GM19438 (cell line): ENCODE measurements around the gene CACNA2D3.

Experiments used
- ATAC-seq: cut with Tn5 transposase; IDR thresholded peaks from one replicate; pipeline ENCODE4 v1.9.1; 2021; ENCODE audit warnings: low read depth; ENCODE audit not compliant: unreplicated experiment

CACNA2D3 gene

DNA sequence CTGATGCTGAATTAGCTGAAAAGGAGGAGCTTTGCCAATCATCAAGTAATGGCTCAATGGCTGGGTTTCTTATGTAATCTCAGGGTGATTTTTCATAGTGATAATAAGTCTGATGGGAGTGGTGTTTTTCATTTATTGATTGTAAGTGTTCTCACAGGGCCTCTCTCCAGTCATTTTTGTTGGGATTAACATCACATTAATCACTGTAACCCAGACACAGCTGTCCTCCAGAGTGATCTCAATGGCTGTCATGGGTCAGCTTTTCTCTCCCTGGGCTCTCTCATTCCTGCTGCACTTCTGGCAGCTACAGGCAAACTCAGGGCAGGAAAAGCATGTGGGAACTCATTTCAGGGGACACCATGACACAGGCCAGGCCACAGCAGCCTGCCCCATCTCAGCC, 642.6 kb downstream of the CACNA2D3 start:
- no peak for ATAC-seq

DNA sequence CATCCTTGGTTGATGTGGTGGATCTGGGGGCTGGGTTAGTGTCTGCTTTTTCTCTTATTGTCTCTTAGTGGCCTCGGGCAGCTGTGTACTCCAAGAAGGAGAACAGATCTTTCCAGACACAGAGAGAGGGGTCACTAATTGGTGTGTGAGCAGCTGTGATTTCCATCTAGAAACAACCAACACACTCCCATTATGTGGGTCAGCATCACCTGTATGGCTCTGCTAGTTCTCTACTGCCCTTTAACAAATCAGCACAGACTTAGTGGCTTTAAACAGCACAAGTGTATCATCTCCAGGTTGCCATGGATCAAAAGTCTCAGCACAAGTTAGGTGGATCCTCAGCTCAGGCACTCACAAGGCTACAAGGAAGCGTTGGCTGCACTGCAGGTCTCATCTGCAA, 648.7 kb downstream of the CACNA2D3 start:
- no peak for ATAC-seq

DNA sequence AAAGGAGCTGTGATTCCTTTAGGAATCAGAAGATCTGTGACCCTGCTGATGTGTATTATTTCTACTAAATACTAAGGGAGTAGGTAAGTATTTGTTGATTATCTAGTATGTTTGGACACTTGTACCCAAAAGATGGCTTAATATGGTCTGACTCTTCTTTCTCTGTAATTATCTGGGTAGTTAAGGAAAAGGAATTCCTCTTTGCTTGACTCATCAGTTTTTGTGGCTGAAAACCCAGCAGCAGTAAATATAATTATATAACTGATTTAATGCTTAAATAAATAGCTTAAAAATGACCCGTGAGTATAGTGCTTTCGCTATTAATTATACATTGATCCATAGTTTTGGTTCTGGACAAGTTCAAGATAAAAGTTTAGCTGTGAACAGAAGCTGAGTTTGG, 649.7 kb downstream of the CACNA2D3 start:
- ATAC-seq: no peak

DNA sequence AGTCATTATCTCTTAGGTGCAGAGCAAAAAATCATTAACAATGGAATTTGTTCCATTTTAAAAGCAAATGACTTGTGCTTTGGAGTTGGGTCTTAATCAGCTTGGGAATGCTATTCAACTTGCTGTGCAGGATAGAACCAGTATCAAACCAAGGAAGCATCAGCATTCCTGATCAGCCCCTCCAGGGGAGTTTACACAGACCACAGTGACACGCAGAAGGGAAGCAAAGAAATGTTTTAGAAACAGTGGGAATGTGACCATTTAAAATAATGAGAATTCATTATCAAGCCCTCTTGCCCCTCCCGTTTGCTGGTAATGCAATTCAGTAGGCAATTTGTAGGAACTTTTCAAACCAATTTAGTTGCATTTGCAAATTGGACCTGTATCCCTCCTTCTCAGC, 650.4 kb downstream of the CACNA2D3 start:
- ATAC-seq: no peak

DNA sequence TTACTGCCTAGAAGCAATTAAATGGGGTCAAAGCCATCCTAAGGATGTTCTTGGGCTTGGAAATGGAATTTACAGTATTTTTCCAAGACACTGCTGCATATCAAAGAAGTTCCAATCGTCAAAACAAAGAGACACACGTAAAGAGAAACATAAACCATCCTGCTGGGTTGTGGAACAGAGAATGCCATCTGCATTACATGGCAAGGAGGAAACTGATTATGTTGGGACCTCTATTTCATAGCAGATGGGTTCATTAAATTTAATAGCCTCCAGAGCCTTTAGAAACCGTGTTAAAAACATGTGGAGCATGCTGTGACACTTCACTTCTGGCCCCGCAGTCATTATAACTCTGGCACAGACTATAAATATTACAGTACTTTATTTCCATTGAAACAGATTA, 650.9 kb downstream of the CACNA2D3 start:
- no peak for ATAC-seq

DNA sequence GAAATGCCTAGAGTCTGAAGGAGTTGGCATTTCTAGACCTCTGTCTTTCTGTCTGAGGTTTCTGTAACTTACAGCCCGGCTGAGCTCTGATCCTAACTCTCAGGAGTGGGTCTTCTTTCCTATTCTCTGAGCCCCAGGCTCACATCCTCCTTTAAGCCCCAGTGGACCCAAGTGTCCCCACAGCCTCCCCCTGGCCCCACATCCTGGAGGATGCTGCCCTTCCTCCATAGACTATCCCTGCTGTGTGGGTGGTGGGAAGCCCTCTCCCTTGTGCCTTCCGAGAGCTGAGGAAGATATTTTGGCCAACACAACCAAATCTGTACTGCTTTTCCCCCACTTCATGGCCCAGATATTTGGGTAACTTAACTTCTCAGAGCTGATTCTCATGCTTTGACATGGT, 654.2 kb downstream of the CACNA2D3 start:
- ATAC-seq: no peak

DNA sequence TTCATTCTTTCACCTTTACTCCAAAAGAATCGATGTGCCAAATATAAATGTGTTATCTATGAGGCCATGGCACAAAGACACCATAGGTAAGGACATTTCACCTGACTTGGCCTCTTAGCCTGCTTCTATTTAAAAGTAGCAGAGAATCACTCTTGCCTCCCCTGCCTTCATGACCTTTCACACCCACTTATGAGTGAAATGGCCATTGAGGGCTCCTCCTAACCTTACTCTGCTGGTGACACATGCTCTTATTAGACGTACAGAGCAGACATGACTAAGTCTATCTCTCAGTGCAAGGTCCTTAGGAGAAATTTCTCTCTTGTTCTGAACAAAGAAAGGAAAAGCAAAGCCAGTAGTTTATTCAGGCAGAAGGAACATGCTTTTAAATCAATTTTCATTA, 654.8 kb downstream of the CACNA2D3 start:
- no peak for ATAC-seq

DNA sequence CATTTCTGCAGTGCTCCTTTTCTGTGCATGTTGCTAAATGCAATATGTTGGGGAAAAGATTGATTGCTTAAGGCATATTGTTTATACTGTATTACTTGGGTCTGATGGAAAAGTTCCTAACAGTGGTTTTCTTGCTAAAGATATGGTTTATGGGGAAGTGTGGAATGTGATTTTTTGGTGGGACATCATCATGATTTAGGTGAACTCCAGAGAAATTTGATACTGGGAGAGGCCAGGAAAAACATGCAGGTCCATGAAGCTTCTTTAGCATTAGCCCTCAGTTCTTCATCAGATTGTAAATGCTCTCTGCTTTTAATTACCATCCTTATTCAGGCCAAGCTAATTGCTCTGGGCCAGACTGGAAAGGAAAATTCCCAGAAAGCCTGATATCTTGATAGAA, 658.0 kb downstream of the CACNA2D3 start:
- ATAC-seq: no peak

DNA sequence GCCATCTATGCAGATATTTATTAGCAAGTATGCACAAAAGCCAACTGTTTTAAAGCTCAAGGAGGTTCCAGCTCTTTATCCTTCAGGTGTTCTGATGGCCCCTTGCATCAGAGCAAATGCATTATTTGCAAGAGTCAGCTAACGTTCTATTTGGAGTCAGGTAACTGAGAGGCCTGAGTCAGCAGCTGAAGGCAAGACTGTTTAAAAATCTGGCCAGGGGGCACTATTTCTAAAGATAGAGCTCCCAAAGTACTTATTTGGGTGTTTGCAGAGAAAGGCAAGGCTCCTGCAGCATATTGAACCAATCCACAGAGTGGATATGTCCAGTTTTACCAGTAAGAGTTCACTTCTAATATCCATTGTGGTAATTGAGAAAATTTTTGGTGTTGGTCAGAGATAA, 659.4 kb downstream of the CACNA2D3 start:
- ATAC-seq: no peak

DNA sequence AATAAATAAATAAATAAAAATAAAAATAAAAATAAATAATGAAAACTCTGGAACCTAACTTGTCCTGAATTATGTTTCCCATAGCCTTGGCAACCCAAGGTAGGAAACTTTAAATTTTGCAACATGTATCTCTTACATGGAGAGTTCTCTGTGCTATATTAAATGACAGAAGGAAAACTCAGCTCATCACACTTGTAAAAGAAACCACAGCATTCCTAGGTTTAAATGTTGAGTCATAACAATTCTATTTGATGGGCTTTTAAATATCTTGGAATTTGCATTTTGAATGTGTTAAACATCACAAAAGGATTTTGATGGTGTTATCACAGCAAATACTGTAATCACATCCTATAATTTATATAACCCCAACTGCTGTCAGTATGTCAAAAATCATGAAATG, 661.3 kb downstream of the CACNA2D3 start:
- ATAC-seq: no peak

DNA sequence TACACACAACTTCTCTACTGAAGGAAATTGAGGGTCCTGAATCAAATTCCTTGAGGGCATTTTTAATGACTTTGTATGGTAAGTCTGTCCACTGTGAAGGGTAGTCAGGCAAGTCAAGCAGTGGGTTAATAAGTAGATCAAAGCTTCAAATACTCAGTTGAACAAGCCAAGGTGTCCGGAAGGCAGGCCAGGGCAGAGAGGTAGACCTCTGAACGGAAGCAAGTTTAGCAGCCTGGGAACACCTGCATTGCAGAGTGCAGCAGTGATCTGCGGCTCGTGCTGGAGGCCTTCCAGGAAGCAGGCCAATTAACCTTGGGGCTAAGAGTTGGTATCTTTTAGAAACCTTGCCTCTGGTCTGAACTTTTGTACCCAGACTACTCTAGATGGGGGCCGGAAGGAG, 661.7 kb downstream of the CACNA2D3 start:
- no peak for ATAC-seq

DNA sequence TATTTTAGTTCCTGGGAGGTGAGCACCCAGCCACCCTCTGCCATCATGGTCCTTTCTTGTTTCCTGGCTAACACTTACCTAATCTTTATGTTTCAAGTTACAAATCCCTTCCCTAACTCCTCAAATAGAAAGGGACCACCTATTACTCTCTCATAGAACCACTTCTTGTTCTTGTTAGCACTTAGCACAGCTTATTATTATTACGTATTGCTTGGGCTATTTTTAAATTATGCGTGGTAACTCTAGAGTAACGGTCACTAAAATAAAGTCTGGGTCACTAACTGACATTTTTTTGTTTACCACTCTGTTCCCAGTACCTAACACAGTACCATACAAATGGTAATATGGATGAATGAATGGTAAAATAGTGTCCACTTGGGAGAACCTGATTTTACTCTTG, 663.6 kb downstream of the CACNA2D3 start:
- ATAC-seq: no peak

DNA sequence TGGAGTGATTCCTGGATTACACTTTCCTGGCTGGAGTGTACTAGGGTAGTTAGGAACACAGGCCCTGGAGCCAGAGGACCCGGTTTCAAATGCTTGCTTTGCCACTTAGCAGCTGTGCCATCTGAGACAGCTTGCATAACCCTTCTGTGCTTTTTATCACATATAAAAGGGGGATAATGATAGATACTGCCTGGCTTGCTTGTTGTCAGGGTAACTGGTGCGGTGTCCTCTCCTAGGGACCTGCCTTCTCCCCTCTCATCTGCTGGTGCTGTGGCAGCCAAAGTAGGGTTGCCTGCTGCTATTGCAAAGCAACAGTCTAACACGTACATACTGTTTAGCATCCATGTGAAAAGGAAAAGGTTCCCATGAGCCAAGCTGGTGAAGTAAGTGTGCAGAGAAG, 667.7 kb downstream of the CACNA2D3 start:
- no peak for ATAC-seq

DNA sequence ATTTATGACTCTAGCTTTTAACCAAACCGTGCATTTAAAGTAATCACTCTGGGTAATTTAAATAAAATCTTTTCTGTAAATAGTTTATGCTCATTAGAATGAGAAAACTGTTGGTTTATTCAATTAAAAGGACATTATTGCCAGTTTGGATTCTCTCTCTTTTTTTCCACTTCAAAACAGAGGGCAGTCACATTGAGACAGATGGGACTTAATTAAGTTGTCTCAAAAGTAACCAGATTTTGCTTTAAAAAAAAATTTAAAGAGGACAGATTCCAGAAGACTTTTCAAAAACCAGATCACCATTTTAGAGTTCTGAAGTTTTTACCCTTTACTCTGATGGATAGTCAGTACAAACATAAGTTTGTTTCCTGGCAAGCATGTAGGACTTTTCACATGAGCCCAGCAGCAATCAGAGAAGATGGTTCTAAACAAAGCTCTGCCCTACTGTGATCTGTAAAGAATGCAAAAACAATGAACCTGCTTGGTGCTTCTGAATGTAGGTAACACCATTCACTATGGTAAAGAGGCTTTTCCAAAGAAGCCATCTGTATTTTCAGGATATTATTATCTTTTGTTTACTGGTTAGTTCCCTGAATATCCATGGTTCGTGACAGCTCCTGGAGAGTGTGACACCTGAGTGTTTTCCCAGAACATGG, 669.3 kb downstream of the CACNA2D3 start:
- no peak for ATAC-seq

DNA sequence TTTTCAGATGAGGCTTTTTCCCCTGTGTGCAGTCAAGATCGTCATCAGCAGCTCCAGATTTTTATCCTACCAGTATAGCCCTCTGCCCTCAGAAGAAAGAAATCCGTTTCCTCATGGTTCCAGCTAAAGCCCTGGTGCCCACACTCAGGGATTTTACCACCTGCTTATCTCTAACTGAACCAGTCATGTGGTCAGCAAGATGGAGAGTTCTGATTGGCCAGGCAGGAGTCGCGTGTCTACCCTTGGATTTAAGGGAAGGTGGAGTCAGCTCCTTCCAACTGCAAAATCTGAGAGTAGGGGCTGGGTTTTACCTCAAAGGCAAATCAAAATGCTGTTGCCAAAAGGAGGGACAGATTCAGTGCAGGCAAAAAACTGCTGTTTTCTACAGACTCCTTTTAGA, 670.2 kb downstream of the CACNA2D3 start:
- no peak for ATAC-seq

DNA sequence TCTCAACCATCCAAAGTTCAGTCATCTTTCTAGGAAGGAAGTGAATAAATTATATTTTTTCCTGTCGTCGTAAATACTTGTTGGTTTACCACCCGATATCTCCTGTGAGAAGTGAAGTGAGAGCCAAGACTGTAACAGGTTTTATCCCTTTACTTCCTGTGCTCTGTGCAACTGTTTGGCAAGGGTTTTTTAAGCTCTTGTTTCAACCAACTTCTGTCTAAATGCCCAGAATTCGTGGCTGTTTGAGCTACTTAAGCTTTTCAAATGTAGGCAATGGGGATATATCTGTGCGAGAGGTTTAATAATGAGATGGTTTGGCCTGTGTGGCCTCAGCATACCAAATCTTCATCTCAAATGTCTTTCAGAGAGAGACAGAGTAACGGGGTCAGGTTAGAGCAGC, 670.8 kb downstream of the CACNA2D3 start:
- ATAC-seq: no peak

DNA sequence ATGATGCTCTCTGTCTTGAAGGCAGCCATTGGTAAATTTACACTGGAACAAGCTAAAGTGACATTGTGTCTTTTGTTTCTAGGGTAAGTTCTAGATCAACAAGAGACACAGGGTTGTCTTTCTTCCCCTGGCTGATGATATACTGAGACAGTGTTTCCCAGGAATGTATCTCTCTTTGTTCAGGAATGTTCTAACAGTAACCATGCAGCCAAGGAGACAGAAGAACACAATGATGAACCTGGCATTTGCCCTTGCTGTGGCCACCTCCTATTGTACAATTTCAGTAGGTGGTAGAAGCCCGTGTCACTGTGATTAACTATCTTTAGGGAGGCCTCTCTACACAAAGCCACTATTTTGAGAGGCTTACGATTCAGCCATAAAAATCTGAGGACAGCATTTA, 674.8 kb downstream of the CACNA2D3 start:
- ATAC-seq: no peak

DNA sequence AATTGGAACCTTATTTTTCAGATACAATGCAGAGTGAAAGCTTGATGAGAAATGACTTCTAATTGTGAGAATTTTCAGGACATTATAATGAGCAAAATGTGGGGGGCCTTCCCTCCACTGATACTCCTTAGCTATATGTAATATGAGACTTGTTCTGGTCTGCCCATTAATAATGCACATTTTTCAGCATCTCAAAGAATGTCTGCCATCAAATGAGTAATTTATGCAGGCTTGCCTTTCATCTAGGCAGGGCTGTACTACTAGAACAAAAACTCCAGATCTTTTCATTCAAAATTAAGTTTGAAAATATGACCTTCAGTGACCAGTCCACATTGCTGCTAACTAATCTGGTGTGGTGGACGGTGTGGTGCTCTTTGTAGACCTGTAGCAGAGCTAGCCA, 678.1 kb downstream of the CACNA2D3 start:
- ATAC-seq: no peak

DNA sequence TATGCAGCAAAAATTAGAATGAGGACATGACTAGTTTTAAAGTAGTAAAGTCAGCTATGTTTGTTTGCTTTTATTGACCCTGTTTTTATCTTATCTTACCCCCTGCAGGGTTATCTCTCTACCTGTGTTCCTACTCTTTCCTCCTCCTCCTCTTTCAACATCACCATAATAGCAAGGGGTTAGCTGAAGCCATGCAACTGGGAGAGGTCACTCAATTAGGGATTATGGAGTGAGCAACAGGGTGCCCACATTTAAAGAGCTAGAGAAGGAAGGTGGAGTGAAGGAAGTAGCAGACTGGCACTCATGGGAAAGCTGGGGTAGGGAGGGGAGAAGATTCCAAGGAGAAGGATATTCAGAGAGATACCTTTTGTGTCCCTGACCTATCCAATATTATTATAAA, 679.6 kb downstream of the CACNA2D3 start:
- ATAC-seq: no peak

DNA sequence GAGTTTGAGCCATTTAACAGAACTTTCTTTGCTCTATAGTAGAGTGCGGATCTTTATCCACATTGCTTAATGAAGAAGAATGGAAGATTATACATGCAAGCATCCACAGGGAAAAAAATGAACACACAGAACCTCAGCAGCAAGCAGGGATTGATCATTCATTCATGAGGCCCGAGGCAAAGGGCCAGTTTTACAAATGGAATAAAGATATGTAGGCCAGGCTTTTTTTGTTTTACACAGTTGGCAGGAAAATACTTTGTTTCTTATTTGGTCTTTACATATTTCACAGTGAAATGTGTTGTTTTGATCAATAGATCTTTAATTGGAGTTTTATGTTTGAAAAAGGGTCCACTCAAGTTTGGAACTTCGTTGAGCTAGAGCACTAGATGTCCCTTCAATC, 688.0 kb downstream of the CACNA2D3 start:
- ATAC-seq: no peak

DNA sequence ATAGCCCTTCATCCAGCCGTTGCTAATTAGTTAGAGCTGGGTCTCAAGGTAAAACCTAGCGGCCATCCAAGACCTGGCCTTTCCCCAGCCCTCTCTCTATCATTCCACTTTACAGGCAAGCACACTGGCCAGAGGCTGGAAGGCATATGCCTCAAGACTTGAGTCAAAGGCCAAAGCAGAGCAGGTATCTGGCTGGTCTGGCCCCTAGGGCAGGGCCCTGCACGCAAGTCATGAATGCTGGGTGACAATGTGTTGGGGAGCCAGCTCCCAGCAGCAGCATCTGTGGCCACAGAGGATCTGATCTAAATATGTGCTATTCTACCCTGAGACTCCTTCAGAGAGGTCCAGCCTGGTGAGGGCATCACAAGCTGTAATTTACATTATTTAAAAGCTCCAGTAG, 691.9 kb downstream of the CACNA2D3 start:
- ATAC-seq: no peak

DNA sequence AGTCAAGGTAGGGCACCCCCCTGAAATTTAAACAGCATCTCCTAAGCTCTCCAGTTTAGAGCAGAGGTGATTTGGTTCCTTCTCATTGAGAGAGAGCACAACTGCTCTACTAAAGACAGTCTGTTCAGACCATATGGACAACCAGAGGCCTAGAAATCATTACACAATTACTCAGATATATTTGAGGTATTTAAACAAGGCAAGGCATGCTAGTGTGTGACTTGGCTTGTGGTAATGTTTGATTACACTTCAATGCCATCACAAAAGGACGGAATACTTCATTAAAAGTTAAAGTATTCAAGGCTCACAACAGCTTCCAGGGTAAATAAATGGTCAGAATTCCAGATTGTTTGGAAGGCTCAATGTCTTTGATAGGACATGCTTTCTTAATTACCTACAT, 695.3 kb downstream of the CACNA2D3 start:
- ATAC-seq: no peak

DNA sequence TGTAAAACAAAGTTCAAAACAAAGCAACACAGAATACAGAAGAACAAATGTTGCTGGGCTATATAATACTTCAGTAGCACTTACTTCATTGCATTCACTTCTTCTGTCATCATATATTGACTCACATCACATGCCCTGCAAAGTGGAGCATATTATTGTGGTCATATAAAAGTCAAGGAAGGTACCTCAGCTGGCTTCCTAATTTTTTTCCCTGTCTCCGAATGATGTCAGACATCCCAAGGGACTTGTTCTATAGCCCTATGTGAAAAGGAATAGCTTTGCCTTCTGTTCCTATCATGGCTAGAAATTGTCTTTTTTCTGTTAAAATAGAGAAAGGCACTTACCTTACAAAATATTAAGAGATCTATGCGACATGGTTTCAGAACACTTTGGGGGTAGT, 696.1 kb downstream of the CACNA2D3 start:
- ATAC-seq: no peak
